Urothelium cell line (cell line): ENCODE measurements around the gene EMC8.
"Not testable (repeated sequence)": the region's sequence is repeated elsewhere in the genome, so short reads cannot be mapped to it uniquely, and the experiment has no call there.

ENCODE experiments used
- DNase-seq: peaks from one replicate; pipeline ENCODE4 v3.0.0; 2011; ENCODE audit warnings: low spot score, mixed read lengths
- FAIRE-seq: peaks from 2 replicates; lab custom pipeline; 2011; peaks lifted over from hg19 to GRCh38; lab: Jason Lieb, UNC

The EMC8 gene

GRCh38 chr16:85817195-85817594, 17.9 kb upstream of the EMC8 start:
- DNase-seq, FAIRE-seq: not testable (repeated sequence)

- FAIRE-seq (no peak), DNase-seq (no peak)
Measured at GRCh38 chr16:85816159-85816558, 16.8 kb upstream of the EMC8 start.

GRCh38 chr16:85812811-85813700, 13.7 kb upstream of the EMC8 start:
- FAIRE-seq (no peak), DNase-seq (no peak)

GRCh38 chr16:85812031-85812807, 12.9 kb upstream of the EMC8 start:
- FAIRE-seq: no peak
- no peak for DNase-seq

- FAIRE-seq (no peak), DNase-seq (no peak)
Measured at GRCh38 chr16:85810742-85811115, 11.4 kb upstream of the EMC8 start.

- DNase-seq (no peak), FAIRE-seq (no peak)
Measured at GRCh38 chr16:85810097-85810741, 10.9 kb upstream of the EMC8 start.

GRCh38 chr16:85809645-85810044, 10.3 kb upstream of the EMC8 start:
- FAIRE-seq (no peak), DNase-seq (no peak)

GRCh38 chr16:85808926-85809325, 9.6 kb upstream of the EMC8 start:
- DNase-seq: no peak

GRCh38 chr16:85808104-85808503, 8.8 kb upstream of the EMC8 start:
- FAIRE-seq, DNase-seq: not testable (repeated sequence)

More at GRCh38 chr16:85808926-85809325, 9.6 kb upstream of the EMC8 start:
- FAIRE-seq: no peak

GRCh38 chr16:85807340-85807739, 8.0 kb upstream of the EMC8 start:
- not testable (repeated sequence) for FAIRE-seq, DNase-seq

GRCh38 chr16:85806539-85806938, 7.2 kb upstream of the EMC8 start:
- FAIRE-seq: no peak
- DNase-seq: no peak

- no peak for DNase-seq
- no peak for FAIRE-seq
Measured at GRCh38 chr16:85805442-85806045, 6.2 kb upstream of the EMC8 start.

GRCh38 chr16:85803570-85803969, 4.2 kb upstream of the EMC8 start:
- FAIRE-seq: no peak

GRCh38 chr16:85800321-85800669, 951 bp upstream of the EMC8 start:
- FAIRE-seq (no peak), DNase-seq (no peak)

More at GRCh38 chr16:85803570-85803969, 4.2 kb upstream of the EMC8 start:
- DNase-seq: no peak

- FAIRE-seq: no peak
- DNase-seq: peak; percentile 57
Measured at GRCh38 chr16:85798901-85799496, 345 bp downstream of the EMC8 start.

- DNase-seq (no peak), FAIRE-seq (no peak)
Measured at GRCh38 chr16:85798283-85798776, 1.0 kb downstream of the EMC8 start.

GRCh38 chr16:85796599-85796998, 2.7 kb downstream of the EMC8 start:
- FAIRE-seq (no peak), DNase-seq (no peak)

GRCh38 chr16:85796152-85796551, 3.2 kb downstream of the EMC8 start:
- DNase-seq (no peak), FAIRE-seq (no peak)

GRCh38 chr16:85794696-85795095, 4.6 kb downstream of the EMC8 start:
- FAIRE-seq: no peak
- no peak for DNase-seq

- no peak for DNase-seq
- no peak for FAIRE-seq
Measured at GRCh38 chr16:85793662-85794298, 5.6 kb downstream of the EMC8 start.
